Ramos (cell line): ENCODE measurements around the gene PAPSS1.

Source experiments
- in situ Hi-C: fragments of 300-500 bp; cut with MboI; formaldehyde crosslinking; loops from one replicate; pipeline ENCODE4 v1.14.3; 2022; ENCODE audit warnings: low sequenced_read_pairs; ENCODE audit not compliant: unreplicated experiment

PAPSS1 gene

DNA sequence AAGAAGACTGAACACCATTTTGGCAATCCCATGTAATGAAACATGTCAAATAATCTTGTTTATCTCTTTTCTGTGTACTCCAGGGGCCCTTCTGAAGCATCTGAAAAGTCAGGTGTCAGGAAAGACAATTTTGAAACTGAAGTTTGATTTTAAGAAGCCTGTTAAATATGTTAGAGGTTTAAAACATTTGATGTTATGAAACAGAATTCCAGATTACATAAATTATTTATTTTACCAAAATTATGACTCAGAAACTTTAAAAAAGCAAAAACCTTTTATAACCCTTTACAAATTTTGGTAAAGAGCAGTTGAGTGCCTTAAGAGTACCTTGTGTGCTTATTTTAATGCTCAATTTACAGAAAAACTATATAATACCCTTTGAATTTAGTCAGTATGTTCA lies 130.8 kb downstream of the PAPSS1 start:
- in situ Hi-C loops: no loop called here

- in situ Hi-C loops: no loop called here
Measured at GRCh38 chr4:107586371-107586770, 133.7 kb downstream of the PAPSS1 start.

- in situ Hi-C loops: no loop called here
Measured at GRCh38 chr4:107579099-107579498, 140.9 kb downstream of the PAPSS1 start.

DNA sequence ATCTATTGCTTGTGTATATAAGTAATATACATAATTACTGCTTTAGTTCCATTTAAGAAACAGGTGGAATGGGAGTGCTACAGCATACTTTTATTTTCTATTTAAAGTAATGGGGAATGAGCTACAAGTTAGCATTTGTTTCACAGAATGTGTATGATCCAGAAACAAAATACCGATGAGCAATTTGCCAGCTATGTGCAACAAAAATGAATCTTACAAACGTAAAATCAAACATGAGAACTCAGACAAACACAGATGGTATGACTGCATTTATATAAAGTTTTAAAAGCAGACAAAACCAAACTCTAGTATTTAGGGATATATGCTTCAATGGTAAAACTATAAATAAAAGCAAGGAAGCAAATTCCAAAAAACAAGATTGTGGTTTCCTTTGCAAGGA lies 141.7 kb downstream of the PAPSS1 start:
- in situ Hi-C loops: no loop called here

DNA sequence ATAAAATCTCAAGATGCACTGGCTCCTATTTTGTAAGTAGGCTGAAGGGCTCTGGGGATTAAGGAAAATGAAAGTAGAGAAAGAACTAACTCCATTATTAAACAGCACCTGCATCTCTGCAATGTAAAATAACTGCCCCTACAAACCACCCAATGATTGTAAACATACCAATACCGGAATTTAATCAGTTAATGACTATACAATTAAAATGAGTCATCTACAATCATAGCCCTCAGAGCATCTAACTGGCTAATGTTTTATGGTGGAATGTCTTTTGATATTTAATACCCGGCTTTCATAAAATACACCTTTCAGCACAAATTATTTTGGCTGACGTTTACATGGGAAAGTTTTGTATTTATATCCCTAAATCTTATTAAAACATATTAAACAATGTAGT lies 142.3 kb downstream of the PAPSS1 start:
- in situ Hi-C loops: no loop called here

- in situ Hi-C loops: no loop called here
Measured at GRCh38 chr4:107575243-107575642, 144.8 kb downstream of the PAPSS1 start.

- in situ Hi-C loops: no loop called here
Measured at GRCh38 chr4:107572281-107572680, 147.8 kb downstream of the PAPSS1 start.

DNA sequence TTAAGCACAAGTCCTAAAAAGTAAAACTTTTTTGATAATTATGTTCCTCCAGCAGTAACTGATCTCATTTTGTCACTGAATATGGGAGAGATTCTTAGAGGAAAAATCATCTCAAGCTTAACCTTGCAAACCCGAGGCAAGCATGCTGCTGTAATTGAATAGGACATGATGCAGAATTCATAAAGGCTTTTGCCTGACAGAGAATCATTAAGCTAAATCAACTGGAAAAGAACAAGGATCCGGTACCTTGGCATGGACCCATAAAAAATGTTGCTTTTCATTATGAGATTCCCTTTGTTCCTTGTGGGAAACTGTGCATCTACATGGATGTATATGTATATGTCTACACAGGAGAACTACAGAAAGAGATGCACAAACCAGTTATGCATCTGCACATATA lies 149.1 kb downstream of the PAPSS1 start:
- in situ Hi-C loops: no loop called here

DNA sequence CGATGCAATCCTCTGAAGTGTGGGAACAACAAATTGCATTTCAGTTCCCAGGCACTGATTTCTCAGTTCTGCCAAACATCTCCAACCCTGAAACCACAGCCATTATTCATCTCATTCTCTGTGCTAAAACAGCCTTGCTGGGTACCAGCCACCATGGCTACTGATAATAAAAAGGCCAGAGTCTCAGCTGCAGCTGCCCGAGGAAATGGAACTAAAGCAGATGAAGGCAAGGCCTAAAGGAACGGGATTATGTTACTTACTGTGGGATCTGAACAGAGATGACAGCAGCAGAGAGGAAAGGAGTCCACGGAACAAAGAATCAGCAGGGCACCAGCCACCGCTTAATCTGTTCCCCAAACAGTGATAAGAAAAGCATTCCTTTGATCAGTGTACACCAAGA lies 155.7 kb downstream of the PAPSS1 start:
- in situ Hi-C loops: no loop called here
